Measurements from ENCODE around the gene PDS5A. TPM values are rescaled to one million over a fixed set of nuclear protein-coding genes. Genes with fewer than 3 reads are reported as not detected.
"Not testable (repeated sequence)": the region's sequence is repeated elsewhere in the genome, so short reads cannot be mapped to it uniquely, and the experiment has no call there.

The PDS5A gene
- total RNA-seq, 1 donor: 78.4 TPM

GRCh38 chr4:39802005-39802404 is 175.7 kb downstream of the PDS5A start:
- no peak for TF ChIP-seq CTCF (IDR thresholded peaks at IDR 0.05; ENCODE audit: insufficient read depth, low read length)
- no peak overlapping the region for H3K4me3 ChIP-seq (ENCODE audit: low read depth, low read length)
- DNase-seq (ENCODE audit: low read depth): no peak

- not testable (repeated sequence) for DNase-seq (ENCODE audit: low read depth)
Observed at GRCh38 chr4:39792976-39793375, 184.7 kb downstream of the PDS5A start.

GRCh38 chr4:39792529-39792928 is 185.2 kb downstream of the PDS5A start:
- TF ChIP-seq CTCF (IDR thresholded peaks at IDR 0.05; ENCODE audit: insufficient read depth, low read length): no peak
- no peak for DNase-seq (ENCODE audit: low read depth)
- H3K4me3 ChIP-seq (ENCODE audit: low read depth, low read length): no peak overlapping the region

More at GRCh38 chr4:39792976-39793375, 184.7 kb downstream of the PDS5A start:
- H3K4me3 ChIP-seq (ENCODE audit: low read depth, low read length): not testable (repeated sequence)

GRCh38 chr4:39792128-39792527 is 185.6 kb downstream of the PDS5A start:
- DNase-seq (ENCODE audit: low read depth): no peak
- H3K4me3 ChIP-seq (ENCODE audit: low read depth, low read length): no peak overlapping the region
- TF ChIP-seq CTCF (IDR thresholded peaks at IDR 0.05; ENCODE audit: insufficient read depth, low read length): no peak

- no peak for TF ChIP-seq CTCF (IDR thresholded peaks at IDR 0.05; ENCODE audit: insufficient read depth, low read length)
- no peak overlapping the region for H3K4me3 ChIP-seq (ENCODE audit: low read depth, low read length)
- DNase-seq (ENCODE audit: low read depth): no peak
Observed at GRCh38 chr4:39786838-39787237, 190.9 kb downstream of the PDS5A start.

- no peak for DNase-seq (ENCODE audit: low read depth)
- H3K4me3 ChIP-seq (ENCODE audit: low read depth, low read length): no peak overlapping the region
- no peak for TF ChIP-seq CTCF (IDR thresholded peaks at IDR 0.05; ENCODE audit: insufficient read depth, low read length)
Observed at GRCh38 chr4:39785083-39785482, 192.6 kb downstream of the PDS5A start.

- not testable (repeated sequence) for DNase-seq (ENCODE audit: low read depth); H3K4me3 ChIP-seq (ENCODE audit: low read depth, low read length)
Observed at GRCh38 chr4:39781988-39782387, 195.7 kb downstream of the PDS5A start.

Small RNAs within 50 kb of the gene (small RNA-seq; reads per million reads assigned to genes)
- not detected for gene RNA5SP159

Other genes starting within 250 kb of the PDS5A start
- gene N4BP2, start 78.9 kb upstream of the PDS5A start, total RNA-seq (ENCODE audit: low replicate concordance): 15.4 and 35.1 TPM in 2 replicates
- not detected in 2 replicates for gene RHOH, start 219.1 kb upstream of the PDS5A start, total RNA-seq (ENCODE audit: low replicate concordance)